ENCODE data around the gene OR2A14. TPM values are rescaled to one million over a fixed set of nuclear protein-coding genes. Genes with fewer than 3 reads are reported as not detected.
"Not testable (repeated sequence)": the region's sequence is repeated elsewhere in the genome, so short reads cannot be mapped to it uniquely, and the experiment has no call there.

Gene OR2A14
- total RNA-seq, 2 donors from 2014 or later = not detected

- H3K4me3 ChIP-seq = no peak overlapping the region
- H3K27me3 ChIP-seq (replicated peaks; ENCODE audit: insufficient read depth) = no peaks in the 10 kb centered on the region
- no peaks in the 10 kb centered on the region for H3K9me3 ChIP-seq
- TF ChIP-seq CTCF (IDR thresholded peaks at IDR 0.05) = no peak
- no peak for TF ChIP-seq POLR2A (IDR thresholded peaks at IDR 0.05)
- no peak for TF ChIP-seq POLR2AphosphoS5 (IDR thresholded peaks at IDR 0.05)
- DNase-seq (ENCODE audit: low spot score) = no peak
- no peaks in the 10 kb centered on the region for H3K36me3 ChIP-seq
- 79% methylated on average over 3 of the region's 3 CpGs for WGBS
- H3K27ac ChIP-seq = no peak overlapping the region
- intact Hi-C loops (cut with DNase I) = no loop called here
- no peaks in the 10 kb centered on the region for H3K4me1 ChIP-seq (replicated peaks)
Observed at GRCh38 chr7:144142187-144142586, 19.2 kb downstream of the OR2A14 start.

- TF ChIP-seq POLR2A (IDR thresholded peaks at IDR 0.05) (no peak), CTCF (IDR thresholded peaks at IDR 0.05) (no peak), POLR2AphosphoS5 (IDR thresholded peaks at IDR 0.05) (no peak)
- Histone ChIP-seq H3K36me3 (no peaks in the 10 kb centered on the region), H3K4me3 (no peak overlapping the region), H3K9me3 (no peaks in the 10 kb centered on the region), H3K4me1 (replicated peaks) (no peaks in the 10 kb centered on the region), H3K27me3 (replicated peaks; ENCODE audit: insufficient read depth) (no peaks in the 10 kb centered on the region), H3K27ac (no peak overlapping the region)
- intact Hi-C loops (cut with DNase I) = no loop called here
- DNase-seq (ENCODE audit: low spot score) = no peak
- 88% methylated on average over 3 of the region's 3 CpGs for WGBS
Observed at GRCh38 chr7:144144426-144144825, 21.4 kb downstream of the OR2A14 start.

GRCh38 chr7:144148224-144148827 is 25.4 kb downstream of the OR2A14 start:
- DNase-seq (ENCODE audit: low spot score) = no peak
- H3K36me3 ChIP-seq = no peaks in the 10 kb centered on the region
- intact Hi-C loops (cut with DNase I) = no loop called here
- 84% methylated on average over 2 of the region's 2 CpGs for WGBS
- H3K4me3 ChIP-seq = no peak overlapping the region
- no peaks in the 10 kb centered on the region for H3K9me3 ChIP-seq
- H3K27ac ChIP-seq = no peak overlapping the region
- TF ChIP-seq POLR2AphosphoS5 (IDR thresholded peaks at IDR 0.05) (no peak), POLR2A (IDR thresholded peaks at IDR 0.05) (no peak), CTCF (IDR thresholded peaks at IDR 0.05) (no peak)
- H3K27me3 ChIP-seq (replicated peaks; ENCODE audit: insufficient read depth) = no peaks in the 10 kb centered on the region
- no peaks in the 10 kb centered on the region for H3K4me1 ChIP-seq (replicated peaks)

GRCh38 chr7:144158861-144159260 is 35.9 kb downstream of the OR2A14 start:
- 100% methylated on average over 1 of the region's 1 CpG for WGBS
- no peaks in the 10 kb centered on the region for H3K36me3 ChIP-seq
- H3K9me3 ChIP-seq = no peaks in the 10 kb centered on the region
- H3K4me3 ChIP-seq = no peak overlapping the region
- no peaks in the 10 kb centered on the region for H3K4me1 ChIP-seq (replicated peaks)
- TF ChIP-seq POLR2A (IDR thresholded peaks at IDR 0.05) (no peak), CTCF (IDR thresholded peaks at IDR 0.05) (no peak), POLR2AphosphoS5 (IDR thresholded peaks at IDR 0.05) (no peak)
- no peak for DNase-seq (ENCODE audit: low spot score)
- intact Hi-C loops (cut with DNase I) = no loop called here
- H3K27me3 ChIP-seq (replicated peaks; ENCODE audit: insufficient read depth) = no peaks in the 10 kb centered on the region
- H3K27ac ChIP-seq = no peak overlapping the region

- Histone ChIP-seq H3K27me3 (replicated peaks; ENCODE audit: insufficient read depth) (no peaks in the 10 kb centered on the region), H3K4me1 (replicated peaks) (no peaks in the 10 kb centered on the region), H3K36me3 (no peaks in the 10 kb centered on the region), H3K9me3 (no peaks in the 10 kb centered on the region), H3K4me3 (no peak overlapping the region), H3K27ac (no peak overlapping the region)
- no peak for TF ChIP-seq POLR2AphosphoS5 (IDR thresholded peaks at IDR 0.05)
- no peak for TF ChIP-seq POLR2A (IDR thresholded peaks at IDR 0.05)
- no peak for TF ChIP-seq CTCF (IDR thresholded peaks at IDR 0.05)
- intact Hi-C loops (cut with DNase I) = no loop called here
- WGBS = 84% methylated on average over 2 of the region's 2 CpGs
- no peak for DNase-seq (ENCODE audit: low spot score)
Observed at GRCh38 chr7:144164784-144165183, 41.8 kb downstream of the OR2A14 start.

GRCh38 chr7:144171594-144172350 is 48.8 kb downstream of the OR2A14 start:
- H3K27ac ChIP-seq; intact Hi-C loops (cut with DNase I); H3K4me1 ChIP-seq (replicated peaks); DNase-seq (ENCODE audit: low spot score); H3K9me3 ChIP-seq; H3K4me3 ChIP-seq; H3K36me3 ChIP-seq; H3K27me3 ChIP-seq (replicated peaks; ENCODE audit: insufficient read depth): not testable (repeated sequence)
- 86% methylated on average over 4 of the region's 4 CpGs for WGBS
